ENCODE data around the gene HEYL.

- TF ChIP-seq CTCF (IDR thresholded peaks at IDR 0.05) = no peak
- TF ChIP-seq POLR2A (IDR thresholded peaks at IDR 0.05) = no peak
Measured at GRCh38 chr1:39657402-39657801, 18.0 kb upstream of the HEYL start.
